ENCODE measurements around the gene PADI4.

Gene PADI4

DNA sequence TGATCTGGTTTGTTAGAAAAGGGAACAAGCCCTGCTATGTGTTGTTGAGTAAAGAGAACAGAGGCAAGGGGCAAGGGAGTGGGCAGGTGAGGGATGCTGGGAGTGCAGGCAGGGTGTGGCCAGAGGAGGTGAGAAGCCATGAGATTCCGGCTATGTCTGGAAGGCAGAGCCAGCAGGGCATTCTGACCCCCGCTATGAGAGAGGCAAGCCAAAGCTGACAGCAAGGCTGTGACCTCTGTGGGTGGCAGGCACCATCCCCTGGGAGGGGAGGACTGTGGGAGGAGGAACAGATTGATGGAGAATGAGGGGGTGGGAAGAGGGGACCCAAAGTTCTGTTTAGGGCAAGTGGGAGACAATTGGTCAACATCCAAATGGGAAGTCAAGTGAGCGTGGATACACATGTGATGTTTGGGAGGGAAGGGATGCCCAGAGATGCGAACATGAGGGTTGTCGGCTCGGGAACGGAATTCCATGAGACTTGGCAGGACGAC is 44.5 kb downstream of the PADI4 start:
- no peak overlapping the region for H3K4me3 ChIP-seq (replicated peaks; ENCODE audit: low read depth, low read length)
- DNase-seq (ENCODE audit: extremely low read depth, low read depth) = no peak
- TF ChIP-seq, protein P1, sequence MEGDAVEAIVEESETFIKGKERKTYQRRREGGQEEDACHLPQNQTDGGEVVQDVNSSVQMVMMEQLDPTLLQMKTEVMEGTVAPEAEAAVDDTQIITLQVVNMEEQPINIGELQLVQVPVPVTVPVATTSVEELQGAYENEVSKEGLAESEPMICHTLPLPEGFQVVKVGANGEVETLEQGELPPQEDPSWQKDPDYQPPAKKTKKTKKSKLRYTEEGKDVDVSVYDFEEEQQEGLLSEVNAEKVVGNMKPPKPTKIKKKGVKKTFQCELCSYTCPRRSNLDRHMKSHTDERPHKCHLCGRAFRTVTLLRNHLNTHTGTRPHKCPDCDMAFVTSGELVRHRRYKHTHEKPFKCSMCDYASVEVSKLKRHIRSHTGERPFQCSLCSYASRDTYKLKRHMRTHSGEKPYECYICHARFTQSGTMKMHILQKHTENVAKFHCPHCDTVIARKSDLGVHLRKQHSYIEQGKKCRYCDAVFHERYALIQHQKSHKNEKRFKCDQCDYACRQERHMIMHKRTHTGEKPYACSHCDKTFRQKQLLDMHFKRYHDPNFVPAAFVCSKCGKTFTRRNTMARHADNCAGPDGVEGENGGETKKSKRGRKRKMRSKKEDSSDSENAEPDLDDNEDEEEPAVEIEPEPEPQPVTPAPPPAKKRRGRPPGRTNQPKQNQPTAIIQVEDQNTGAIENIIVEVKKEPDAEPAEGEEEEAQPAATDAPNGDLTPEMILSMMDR (IDR thresholded peaks at IDR 0.05; ENCODE audit: low read depth, low read length, missing control alignments) = no peak

DNA sequence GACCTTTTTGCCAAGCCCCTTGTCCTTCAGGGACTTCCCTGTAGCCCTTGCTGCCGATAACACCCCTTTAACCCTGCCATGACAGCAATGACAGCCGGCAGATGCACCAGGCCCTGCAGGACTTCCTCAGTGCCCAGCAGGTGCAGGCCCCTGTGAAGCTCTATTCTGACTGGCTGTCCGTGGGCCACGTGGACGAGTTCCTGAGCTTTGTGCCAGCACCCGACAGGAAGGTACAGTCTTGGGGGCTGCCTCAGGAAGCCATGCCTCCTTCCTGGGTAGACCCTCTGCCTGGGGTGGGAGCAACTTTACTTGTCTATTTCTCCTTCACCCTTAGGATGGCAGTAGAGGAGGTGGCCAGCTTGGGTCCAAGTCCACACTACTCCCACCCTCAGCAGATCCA is 47.9 kb downstream of the PADI4 start:
- no peak overlapping the region for H3K4me3 ChIP-seq (replicated peaks; ENCODE audit: low read depth, low read length)
- TF ChIP-seq, protein P1 (IDR thresholded peaks at IDR 0.05; ENCODE audit: low read depth, low read length, missing control alignments) = no peak
- DNase-seq (ENCODE audit: extremely low read depth, low read depth) = no peak

DNA sequence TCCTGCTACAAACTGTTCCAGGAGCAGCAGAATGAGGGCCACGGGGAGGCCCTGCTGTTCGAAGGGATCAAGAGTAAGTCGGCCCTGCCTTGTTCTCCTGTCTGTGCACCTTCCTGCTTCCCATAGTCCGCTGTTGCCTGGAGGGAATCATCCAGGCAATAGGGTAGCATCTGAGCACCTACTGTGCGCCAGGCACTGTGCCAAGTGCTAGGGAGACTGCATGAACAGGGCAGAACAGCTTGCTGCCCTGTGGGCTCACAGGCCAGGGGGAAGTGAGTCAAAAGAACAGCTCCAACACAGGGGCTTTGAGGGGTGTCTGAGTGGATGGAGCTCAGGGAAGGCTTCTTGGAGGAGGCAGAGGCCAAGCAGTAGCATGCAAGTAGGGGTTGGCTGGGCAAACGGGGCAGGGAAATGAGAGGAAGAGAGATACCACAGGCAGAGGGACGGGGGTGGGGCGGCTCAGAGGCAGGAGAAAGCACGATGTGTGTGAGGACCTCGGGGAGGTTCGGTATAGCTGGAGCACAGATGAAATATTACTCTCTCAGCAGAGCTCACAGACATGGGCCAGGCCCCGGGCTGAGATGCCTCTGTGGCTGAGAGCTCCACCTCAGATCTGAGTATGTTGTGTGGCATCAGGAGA is 48.5 kb downstream of the PADI4 start:
- no peak for DNase-seq (ENCODE audit: extremely low read depth, low read depth)
- TF ChIP-seq, protein P1 (IDR thresholded peaks at IDR 0.05; ENCODE audit: low read depth, low read length, missing control alignments) = no peak
- no peak overlapping the region for H3K4me3 ChIP-seq (replicated peaks; ENCODE audit: low read depth, low read length)

DNA sequence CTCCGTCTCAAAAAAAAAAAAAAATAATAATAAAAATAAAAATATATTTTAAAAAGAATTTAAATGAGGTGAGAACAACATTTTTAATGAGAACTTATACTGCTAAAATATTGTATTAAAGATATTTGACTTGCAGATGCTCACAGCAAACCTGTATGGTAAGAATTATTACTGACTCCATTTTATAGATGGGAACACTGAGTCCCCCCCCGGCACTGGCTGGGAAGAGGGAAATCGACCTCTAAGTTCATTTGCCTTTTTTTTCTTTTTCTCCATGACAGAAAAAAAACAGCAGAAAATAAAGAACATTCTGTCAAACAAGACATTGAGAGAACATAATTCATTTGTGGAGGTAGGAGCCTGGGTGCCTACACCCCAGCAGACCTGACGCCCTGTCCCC is 50.6 kb downstream of the PADI4 start:
- no peak for DNase-seq (ENCODE audit: extremely low read depth, low read depth)
- TF ChIP-seq, protein P1 (IDR thresholded peaks at IDR 0.05; ENCODE audit: low read depth, low read length, missing control alignments) = no peak
- H3K4me3 ChIP-seq (replicated peaks; ENCODE audit: low read depth, low read length) = no peak overlapping the region

DNA sequence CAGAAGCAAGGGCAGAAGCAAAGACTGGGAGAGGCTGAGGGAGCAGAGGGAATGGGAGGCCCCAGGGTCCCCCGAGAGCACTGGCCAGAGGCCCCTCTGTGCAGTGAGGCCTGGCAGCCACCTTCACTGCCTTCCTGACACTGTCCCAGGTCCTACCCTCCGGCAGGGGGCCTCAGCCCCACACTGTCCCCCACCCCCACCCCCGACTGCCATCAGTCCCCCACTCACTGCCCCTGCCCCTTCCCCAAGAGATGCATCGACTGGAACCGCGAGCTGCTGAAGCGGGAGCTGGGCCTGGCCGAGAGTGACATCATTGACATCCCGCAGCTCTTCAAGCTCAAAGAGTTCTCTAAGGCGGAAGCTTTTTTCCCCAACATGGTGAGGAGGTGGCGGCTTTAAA is 51.0 kb downstream of the PADI4 start:
- no peak for DNase-seq (ENCODE audit: extremely low read depth, low read depth)
- no peak overlapping the region for H3K4me3 ChIP-seq (replicated peaks; ENCODE audit: low read depth, low read length)
- TF ChIP-seq, protein P1 (IDR thresholded peaks at IDR 0.05; ENCODE audit: low read depth, low read length, missing control alignments) = no peak

DNA sequence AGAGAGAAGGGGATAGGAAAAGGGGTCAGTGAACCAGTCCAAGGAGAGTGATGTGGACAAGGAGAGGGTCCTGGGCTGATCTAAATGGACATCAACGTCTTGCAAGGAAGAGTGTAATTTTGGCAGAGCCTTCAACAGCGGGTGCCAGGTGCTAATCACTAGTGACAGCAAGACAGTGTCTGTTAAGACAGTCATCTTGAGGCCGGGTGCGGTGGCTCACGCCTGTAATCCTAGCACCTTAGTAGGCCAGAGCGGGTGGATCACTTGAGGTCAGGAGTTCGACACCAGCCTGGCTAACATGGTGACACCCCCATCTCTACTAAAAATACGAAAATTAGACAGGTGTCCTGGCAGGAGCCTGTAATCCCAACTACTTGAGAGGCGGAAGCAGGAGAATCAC is 51.8 kb downstream of the PADI4 start:
- DNase-seq (ENCODE audit: extremely low read depth, low read depth) = no peak
- H3K4me3 ChIP-seq (replicated peaks; ENCODE audit: low read depth, low read length) = no peak overlapping the region
- TF ChIP-seq, protein P1 (IDR thresholded peaks at IDR 0.05; ENCODE audit: low read depth, low read length, missing control alignments) = no peak
